ENCODE data around the gene ERC1. TPM values are rescaled to one million over a fixed set of nuclear protein-coding genes. Genes with fewer than 3 reads are reported as not detected.
"Not testable (repeated sequence)": the region's sequence is repeated elsewhere in the genome, so short reads cannot be mapped to it uniquely, and the experiment has no call there.

ERC1 gene
- polyA plus RNA-seq, 1 donor from 2014 or later: 7.1 TPM

GRCh38 chr12:1339618-1340319 lies 348.7 kb downstream of the ERC1 start:
- Histone ChIP-seq H3K9me3 (ENCODE audit: low read length) (no peaks in the 10 kb centered on the region), H3K27ac (ENCODE audit: low read length) (no peak overlapping the region)

DNA sequence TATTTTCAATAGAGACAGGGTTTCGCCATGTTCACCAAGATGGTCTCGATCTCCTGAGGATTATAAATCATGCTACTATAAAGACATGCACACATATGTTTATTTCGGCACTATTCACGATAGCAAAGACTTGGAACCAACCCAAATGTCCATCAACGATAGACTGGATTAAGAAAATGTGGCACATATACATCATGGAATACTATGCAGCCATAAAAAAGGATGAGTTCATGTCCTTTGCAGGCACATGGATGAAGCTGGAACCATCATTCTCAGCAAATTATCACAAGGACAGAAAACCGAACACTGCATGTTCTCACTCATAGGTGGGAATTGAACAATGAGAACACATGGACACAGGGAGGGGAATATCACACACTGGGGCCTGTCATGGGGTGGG lies 350.2 kb downstream of the ERC1 start:
- H2AFZ ChIP-seq (ENCODE audit: low read depth, low read length); H3K4me2 ChIP-seq (ENCODE audit: low read length); H3F3A ChIP-seq (ENCODE audit: insufficient read depth, low read length, poor library complexity, severe bottlenecking); H3K9ac ChIP-seq (ENCODE audit: low read length); H3K79me2 ChIP-seq (replicated peaks; ENCODE audit: insufficient read depth, low read length); H3K4me3 ChIP-seq (ENCODE audit: low read length); H3K36me3 ChIP-seq (ENCODE audit: insufficient read depth, low read length); H3K9me2 ChIP-seq (ENCODE audit: insufficient read depth, low read length); H3K27me3 ChIP-seq (ENCODE audit: insufficient read depth, low read depth, low read length); H3K9me3 ChIP-seq (ENCODE audit: low read length); H3K27ac ChIP-seq (ENCODE audit: low read length); H4K20me1 ChIP-seq (ENCODE audit: insufficient read depth): not testable (repeated sequence)

More at GRCh38 chr12:1339618-1340319, 348.7 kb downstream of the ERC1 start:
- no peak for TF ChIP-seq TAF1 (IDR thresholded peaks at IDR 0.05; ENCODE audit: low read depth)
- TF ChIP-seq EZH2 (IDR thresholded peaks at IDR 0.05; ENCODE audit: borderline replicate concordance, insufficient read depth, low read length, poor library complexity, severe bottlenecking): no peak
- no peak for TF ChIP-seq RAD21 (conservative IDR thresholded peaks at IDR 0.05)
- TF ChIP-seq, protein P1, sequence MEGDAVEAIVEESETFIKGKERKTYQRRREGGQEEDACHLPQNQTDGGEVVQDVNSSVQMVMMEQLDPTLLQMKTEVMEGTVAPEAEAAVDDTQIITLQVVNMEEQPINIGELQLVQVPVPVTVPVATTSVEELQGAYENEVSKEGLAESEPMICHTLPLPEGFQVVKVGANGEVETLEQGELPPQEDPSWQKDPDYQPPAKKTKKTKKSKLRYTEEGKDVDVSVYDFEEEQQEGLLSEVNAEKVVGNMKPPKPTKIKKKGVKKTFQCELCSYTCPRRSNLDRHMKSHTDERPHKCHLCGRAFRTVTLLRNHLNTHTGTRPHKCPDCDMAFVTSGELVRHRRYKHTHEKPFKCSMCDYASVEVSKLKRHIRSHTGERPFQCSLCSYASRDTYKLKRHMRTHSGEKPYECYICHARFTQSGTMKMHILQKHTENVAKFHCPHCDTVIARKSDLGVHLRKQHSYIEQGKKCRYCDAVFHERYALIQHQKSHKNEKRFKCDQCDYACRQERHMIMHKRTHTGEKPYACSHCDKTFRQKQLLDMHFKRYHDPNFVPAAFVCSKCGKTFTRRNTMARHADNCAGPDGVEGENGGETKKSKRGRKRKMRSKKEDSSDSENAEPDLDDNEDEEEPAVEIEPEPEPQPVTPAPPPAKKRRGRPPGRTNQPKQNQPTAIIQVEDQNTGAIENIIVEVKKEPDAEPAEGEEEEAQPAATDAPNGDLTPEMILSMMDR (IDR thresholded peaks at IDR 0.05; ENCODE audit: poor library complexity, severe bottlenecking): no peak
- no peak for TF ChIP-seq POLR2AphosphoS5 (IDR thresholded peaks at IDR 0.05)
- TF ChIP-seq EP300 (conservative IDR thresholded peaks at IDR 0.05; ENCODE audit: poor library complexity, severe bottlenecking): no peak
- TF ChIP-seq MXI1 (conservative IDR thresholded peaks at IDR 0.05; ENCODE audit: poor library complexity, severe bottlenecking): no peak
- no peak for TF ChIP-seq SMC3 (conservative IDR thresholded peaks at IDR 0.05; ENCODE audit: poor library complexity)
- no peak for TF ChIP-seq REST (IDR thresholded peaks at IDR 0.05; ENCODE audit: borderline replicate concordance)
- Histone ChIP-seq H3F3A (ENCODE audit: insufficient read depth, low read length, poor library complexity, severe bottlenecking) (no peaks in the 10 kb centered on the region), H3K36me3 (ENCODE audit: insufficient read depth, low read length) (no peaks in the 10 kb centered on the region), H4K20me1 (ENCODE audit: insufficient read depth) (no peaks in the 10 kb centered on the region), H3K4me3 (ENCODE audit: low read length) (no peak overlapping the region), H3K79me2 (replicated peaks; ENCODE audit: insufficient read depth, low read length) (no peaks in the 10 kb centered on the region), H3K27me3 (ENCODE audit: insufficient read depth, low read depth, low read length) (no peaks in the 10 kb centered on the region), H3K9ac (ENCODE audit: low read length) (no peak overlapping the region), H3K9me2 (ENCODE audit: insufficient read depth, low read length) (no peaks in the 10 kb centered on the region), H3K4me2 (ENCODE audit: low read length) (no peak overlapping the region), H2AFZ (ENCODE audit: low read depth, low read length) (no peak overlapping the region)

Measured in neural cell (in vitro differentiated cells).